HG03378 (cell line): ENCODE measurements around the gene TUBG2.
A peak's percentile ranks its signal among the peaks of the same experiment; 100 is the strongest.

Experiments
- ATAC-seq: cut with Tn5 transposase; IDR thresholded peaks from one replicate; pipeline ENCODE4 v1.9.1; 2021; ENCODE audit warnings: mild to moderate bottlenecking, moderate library complexity; ENCODE audit not compliant: unreplicated experiment

The TUBG2 gene

GRCh38 chr17:42676424-42677011, 17.4 kb downstream of the TUBG2 start, which contains the start of gene PLEKHH3:
Gene PLEKHH3 (minus strand): TSS chr17:42676994. CDS start chr17:42676563, 431 bp downstream.
- no peak for ATAC-seq

- ATAC-seq = peak; percentile 55
These were observed 18.2 kb downstream of the TUBG2 start for GRCh38 chr17:42677012-42677857.

- ATAC-seq = no peak
These were observed 19.1 kb downstream of the TUBG2 start for GRCh38 chr17:42677921-42678781.

GRCh38 chr17:42678951-42679491, 19.9 kb downstream of the TUBG2 start:
- ATAC-seq = no peak

GRCh38 chr17:42679492-42680330, 20.6 kb downstream of the TUBG2 start:
- no peak for ATAC-seq

GRCh38 chr17:42680331-42680808, 21.3 kb downstream of the TUBG2 start:
- no peak for ATAC-seq

- no peak for ATAC-seq
These were observed 23.1 kb downstream of the TUBG2 start, which contains the start of gene CNTNAP1 for GRCh38 chr17:42681976-42682721. Gene CNTNAP1 (plus strand): TSS chr17:42682531. CDS start chr17:42682830, 299 bp downstream.

- ATAC-seq = no peak
These were observed 23.8 kb downstream of the TUBG2 start for GRCh38 chr17:42682722-42683403.

- no peak for ATAC-seq
These were observed 24.4 kb downstream of the TUBG2 start for GRCh38 chr17:42683407-42684034.

GRCh38 chr17:42684929-42685556, 26.0 kb downstream of the TUBG2 start:
- ATAC-seq = no peak

GRCh38 chr17:42685831-42686230, 26.7 kb downstream of the TUBG2 start:
- ATAC-seq = no peak

- ATAC-seq = no peak
These were observed 27.5 kb downstream of the TUBG2 start for GRCh38 chr17:42686520-42687128.

- ATAC-seq = no peak
These were observed 28.7 kb downstream of the TUBG2 start for GRCh38 chr17:42687707-42688320.

GRCh38 chr17:42690596-42690995, 31.5 kb downstream of the TUBG2 start:
- ATAC-seq = no peak

GRCh38 chr17:42691021-42691545, 32.0 kb downstream of the TUBG2 start:
- no peak for ATAC-seq

- ATAC-seq = no peak
These were observed 33.4 kb downstream of the TUBG2 start for GRCh38 chr17:42692489-42692888.

GRCh38 chr17:42694524-42694923, 35.4 kb downstream of the TUBG2 start:
- ATAC-seq = no peak
